Measurements from ENCODE around the gene ADAM30.

- TF ChIP-seq, protein P1, sequence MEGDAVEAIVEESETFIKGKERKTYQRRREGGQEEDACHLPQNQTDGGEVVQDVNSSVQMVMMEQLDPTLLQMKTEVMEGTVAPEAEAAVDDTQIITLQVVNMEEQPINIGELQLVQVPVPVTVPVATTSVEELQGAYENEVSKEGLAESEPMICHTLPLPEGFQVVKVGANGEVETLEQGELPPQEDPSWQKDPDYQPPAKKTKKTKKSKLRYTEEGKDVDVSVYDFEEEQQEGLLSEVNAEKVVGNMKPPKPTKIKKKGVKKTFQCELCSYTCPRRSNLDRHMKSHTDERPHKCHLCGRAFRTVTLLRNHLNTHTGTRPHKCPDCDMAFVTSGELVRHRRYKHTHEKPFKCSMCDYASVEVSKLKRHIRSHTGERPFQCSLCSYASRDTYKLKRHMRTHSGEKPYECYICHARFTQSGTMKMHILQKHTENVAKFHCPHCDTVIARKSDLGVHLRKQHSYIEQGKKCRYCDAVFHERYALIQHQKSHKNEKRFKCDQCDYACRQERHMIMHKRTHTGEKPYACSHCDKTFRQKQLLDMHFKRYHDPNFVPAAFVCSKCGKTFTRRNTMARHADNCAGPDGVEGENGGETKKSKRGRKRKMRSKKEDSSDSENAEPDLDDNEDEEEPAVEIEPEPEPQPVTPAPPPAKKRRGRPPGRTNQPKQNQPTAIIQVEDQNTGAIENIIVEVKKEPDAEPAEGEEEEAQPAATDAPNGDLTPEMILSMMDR (IDR thresholded peaks at IDR 0.05; ENCODE audit: low read length) = no peak
- TF ChIP-seq EZH2 (IDR thresholded peaks at IDR 0.05; ENCODE audit: borderline replicate concordance, low read length) = no peak
Observed at GRCh38 chr1:119898530-119898929, 2.2 kb upstream of the ADAM30 start.
